K562 (cell line): ENCODE measurements around the gene NUTM1. TPM values are rescaled to one million over a fixed set of nuclear protein-coding genes. Genes with fewer than 3 reads are reported as not detected.

Experiments used
- CREM ChIP-seq: IDR thresholded peaks from 2 replicates; pipeline ENCODE4 v1.6.1; 2014; ENCODE audit warnings: antibody characterized with exemption, low read depth
- FOXK1 ChIP-seq: sonication (generic); formaldehyde crosslinking; IDR thresholded peaks from 2 replicates; pipeline ENCODE4 v1.8.0; 2022; ENCODE audit warnings: missing genetic modification reagents, mild to moderate bottlenecking, borderline replicate concordance
- HMG20B ChIP-seq: fragments of 250-450 bp; sonication (Bioruptor Pico); IDR thresholded peaks from 2 replicates; pipeline ENCODE4 v1.5.0; 2021; ENCODE audit warnings: mild to moderate bottlenecking
- IFI16 ChIP-seq: fragments of 250-450 bp; sonication (Bioruptor Pico); IDR thresholded peaks from 2 replicates; pipeline ENCODE4 v2.1.2; 2022; ENCODE audit warnings: mild to moderate bottlenecking, inconsistent platforms
- KLF1 ChIP-seq: fragments of 450-650 bp; IDR thresholded peaks from 2 replicates; pipeline ENCODE4 v1.6.1; 2016; ENCODE audit warnings: missing genetic modification characterization, missing compliant biosample characterization
- MED1 ChIP-seq: sonication (generic); formaldehyde crosslinking; IDR thresholded peaks from 2 replicates; pipeline ENCODE4 v1.8.1; 2023; ENCODE audit warnings: missing genetic modification reagents, borderline replicate concordance
- NR2C2 ChIP-seq, 2 experiments: fragments of 200-800 bp in 1 of 2; sonication (Bioruptor generic) in 1 of 2; sonication (generic) in 1 of 2; formaldehyde crosslinking in 1 of 2; IDR thresholded peaks; 2 replicates each; pipeline versions ENCODE4 v1.6.1 to v1.8.0; 2016 to 2022; ENCODE audit warnings: mild to moderate bottlenecking in 1 of 2, missing compliant biosample characterization in 1 of 2, missing genetic modification characterization in 1 of 2, missing genetic modification reagents in 1 of 2
- PTTG1 ChIP-seq: fragments of 450-650 bp; IDR thresholded peaks from 2 replicates; pipeline ENCODE4 v1.6.1; 2016; ENCODE audit warnings: low read depth, mild to moderate bottlenecking, missing genetic modification characterization, missing compliant biosample characterization
- TEAD2 ChIP-seq: fragments of 450-650 bp; IDR thresholded peaks from 2 replicates; pipeline ENCODE4 v1.6.1; 2016; ENCODE audit warnings: missing genetic modification characterization, control low read depth, missing compliant biosample characterization
- ZNF3 ChIP-seq: fragments of 250-450 bp; sonication (Bioruptor Pico); IDR thresholded peaks from 2 replicates; pipeline ENCODE4 v1.5.0; 2021; ENCODE audit warnings: mild to moderate bottlenecking, moderate library complexity
- ZSCAN29 ChIP-seq: fragments of 450-650 bp; IDR thresholded peaks from 2 replicates; pipeline ENCODE4 v1.6.1; 2017
- polyA plus RNA-seq, 8 experiments: library from polyadenylated mRNA; depleted of rRNA in 4 of 8; stranded (reverse) in 5 of 8; unstranded in 3 of 8; fragments of >200 nt; fragmentation: Nextera tagmentation in 2 of 8; fragmentation: Illumina TruSeq in 1 of 8; extraction: Ambion mirVana in 2 of 8; extraction: Trizol in 1 of 8; gene quantifications; 2 replicates each; pipeline versions ENCODE4 v1.2.1 to v1.2.3, GENCODE V29; 2011 to 2014; ENCODE audit warnings: inconsistent platforms in 1 of 8, missing spikeins in 1 of 8
- total RNA-seq, 7 experiments: library from RNA; depleted of rRNA in 6 of 7; stranded (reverse); fragments of >200 nt in 6 of 7; fragmentation: Illumina TruSeq in 2 of 7; extraction: Trizol in 2 of 7; gene quantifications; 2 replicates each; pipeline versions ENCODE4 v1.2.1 to v1.2.3, GENCODE V29; 2011 to 2021; ENCODE audit warnings: low replicate concordance in 1 of 7
- TF ChIP-seq, protein P1 (sequence below): fragments of 250-450 bp; sonication (Bioruptor Pico); IDR thresholded peaks from 2 replicates; pipeline ENCODE4 v1.8.0; 2021; ENCODE audit warnings: mild to moderate bottlenecking, moderate library complexity
- TF ChIP-seq, protein P2 (sequence below): sonication (generic); formaldehyde crosslinking; IDR thresholded peaks from 2 replicates; pipeline ENCODE4 v1.8.0; 2022; ENCODE audit warnings: missing genetic modification reagents, mild to moderate bottlenecking, moderate library complexity, borderline replicate concordance
- TF ChIP-seq, protein P3 (sequence below): sonication (generic); formaldehyde crosslinking; IDR thresholded peaks from 2 replicates; pipeline ENCODE4 v1.8.1; 2023; ENCODE audit warnings: missing genetic modification reagents, mild to moderate bottlenecking, borderline replicate concordance
- TF ChIP-seq, protein P4 (sequence below): fragments of 450-650 bp; IDR thresholded peaks from 2 replicates; pipeline ENCODE4 v1.6.1; 2016; ENCODE audit warnings: mild to moderate bottlenecking

Gene NUTM1
- total and polyA plus RNA-seq, 9 of the 15 experiments (the other 6 are each of a cell fraction or from before 2014, with no cell fraction given), result 0.01 to 0.05 (median 0.04) TPM; not detected in 4

DNA sequence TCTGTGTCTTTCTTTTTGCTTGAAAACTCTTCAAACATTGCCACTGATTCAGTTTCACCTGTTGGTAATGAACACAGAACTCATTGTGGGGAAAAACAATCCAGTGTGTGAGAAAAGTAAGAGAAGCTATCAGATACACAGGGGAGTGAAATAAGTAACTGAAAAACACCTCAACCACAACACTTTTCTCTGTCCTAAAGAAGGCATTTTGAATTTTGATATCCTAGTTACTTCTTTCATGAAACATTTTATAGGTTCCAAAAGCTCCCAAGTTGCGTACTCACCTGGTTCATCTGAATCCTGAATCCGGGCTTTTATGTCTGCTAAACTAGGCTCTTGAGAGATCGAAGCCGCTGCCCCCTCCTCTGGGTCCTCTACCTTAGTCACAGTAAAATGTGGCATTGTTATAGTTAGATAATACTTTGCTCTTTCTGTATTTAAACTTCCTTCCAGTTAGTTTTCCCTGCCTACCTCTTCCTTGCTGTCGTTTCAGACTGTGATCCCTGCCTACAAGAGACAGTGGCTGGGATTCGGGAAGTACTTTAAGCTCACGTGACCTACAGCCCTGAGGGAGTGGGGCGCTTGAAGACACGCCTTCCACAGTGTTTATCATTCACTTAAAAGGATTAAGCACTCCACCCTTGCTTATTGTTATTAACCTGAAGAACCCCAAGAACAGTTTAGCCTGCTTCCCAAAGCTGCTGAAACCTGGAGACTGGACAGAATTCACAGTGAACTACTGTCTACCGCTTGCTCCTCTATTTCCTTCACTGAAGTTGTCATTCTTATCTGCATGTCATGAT, 24.6 kb upstream of the NUTM1 start (continued):
- TF ChIP-seq, protein P1, sequence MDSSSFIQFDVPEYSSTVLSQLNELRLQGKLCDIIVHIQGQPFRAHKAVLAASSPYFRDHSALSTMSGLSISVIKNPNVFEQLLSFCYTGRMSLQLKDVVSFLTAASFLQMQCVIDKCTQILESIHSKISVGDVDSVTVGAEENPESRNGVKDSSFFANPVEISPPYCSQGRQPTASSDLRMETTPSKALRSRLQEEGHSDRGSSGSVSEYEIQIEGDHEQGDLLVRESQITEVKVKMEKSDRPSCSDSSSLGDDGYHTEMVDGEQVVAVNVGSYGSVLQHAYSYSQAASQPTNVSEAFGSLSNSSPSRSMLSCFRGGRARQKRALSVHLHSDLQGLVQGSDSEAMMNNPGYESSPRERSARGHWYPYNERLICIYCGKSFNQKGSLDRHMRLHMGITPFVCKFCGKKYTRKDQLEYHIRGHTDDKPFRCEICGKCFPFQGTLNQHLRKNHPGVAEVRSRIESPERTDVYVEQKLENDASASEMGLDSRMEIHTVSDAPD (CRISPR knock-in tag), result no peak
- no peak for TF ChIP-seq MED1 (CRISPR knock-in tag)
- TF ChIP-seq IFI16 (CRISPR knock-in tag), result no peak
- no peak for TF ChIP-seq NR2C2 (CRISPR knock-in tag; IDR thresholded peaks at IDR 0.05)
- TF ChIP-seq NR2C2 (tag; IDR thresholded peaks at IDR 0.05), result peak; percentile 46; the same call in 1 of the 2 replicates
- TF ChIP-seq ZNF3 (CRISPR knock-in tag), result no peak
- TF ChIP-seq, protein P2, sequence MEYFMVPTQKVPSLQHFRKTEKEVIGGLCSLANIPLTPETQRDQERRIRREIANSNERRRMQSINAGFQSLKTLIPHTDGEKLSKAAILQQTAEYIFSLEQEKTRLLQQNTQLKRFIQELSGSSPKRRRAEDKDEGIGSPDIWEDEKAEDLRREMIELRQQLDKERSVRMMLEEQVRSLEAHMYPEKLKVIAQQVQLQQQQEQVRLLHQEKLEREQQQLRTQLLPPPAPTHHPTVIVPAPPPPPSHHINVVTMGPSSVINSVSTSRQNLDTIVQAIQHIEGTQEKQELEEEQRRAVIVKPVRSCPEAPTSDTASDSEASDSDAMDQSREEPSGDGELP (CRISPR knock-in tag), result no peak
- TF ChIP-seq, protein P3, sequence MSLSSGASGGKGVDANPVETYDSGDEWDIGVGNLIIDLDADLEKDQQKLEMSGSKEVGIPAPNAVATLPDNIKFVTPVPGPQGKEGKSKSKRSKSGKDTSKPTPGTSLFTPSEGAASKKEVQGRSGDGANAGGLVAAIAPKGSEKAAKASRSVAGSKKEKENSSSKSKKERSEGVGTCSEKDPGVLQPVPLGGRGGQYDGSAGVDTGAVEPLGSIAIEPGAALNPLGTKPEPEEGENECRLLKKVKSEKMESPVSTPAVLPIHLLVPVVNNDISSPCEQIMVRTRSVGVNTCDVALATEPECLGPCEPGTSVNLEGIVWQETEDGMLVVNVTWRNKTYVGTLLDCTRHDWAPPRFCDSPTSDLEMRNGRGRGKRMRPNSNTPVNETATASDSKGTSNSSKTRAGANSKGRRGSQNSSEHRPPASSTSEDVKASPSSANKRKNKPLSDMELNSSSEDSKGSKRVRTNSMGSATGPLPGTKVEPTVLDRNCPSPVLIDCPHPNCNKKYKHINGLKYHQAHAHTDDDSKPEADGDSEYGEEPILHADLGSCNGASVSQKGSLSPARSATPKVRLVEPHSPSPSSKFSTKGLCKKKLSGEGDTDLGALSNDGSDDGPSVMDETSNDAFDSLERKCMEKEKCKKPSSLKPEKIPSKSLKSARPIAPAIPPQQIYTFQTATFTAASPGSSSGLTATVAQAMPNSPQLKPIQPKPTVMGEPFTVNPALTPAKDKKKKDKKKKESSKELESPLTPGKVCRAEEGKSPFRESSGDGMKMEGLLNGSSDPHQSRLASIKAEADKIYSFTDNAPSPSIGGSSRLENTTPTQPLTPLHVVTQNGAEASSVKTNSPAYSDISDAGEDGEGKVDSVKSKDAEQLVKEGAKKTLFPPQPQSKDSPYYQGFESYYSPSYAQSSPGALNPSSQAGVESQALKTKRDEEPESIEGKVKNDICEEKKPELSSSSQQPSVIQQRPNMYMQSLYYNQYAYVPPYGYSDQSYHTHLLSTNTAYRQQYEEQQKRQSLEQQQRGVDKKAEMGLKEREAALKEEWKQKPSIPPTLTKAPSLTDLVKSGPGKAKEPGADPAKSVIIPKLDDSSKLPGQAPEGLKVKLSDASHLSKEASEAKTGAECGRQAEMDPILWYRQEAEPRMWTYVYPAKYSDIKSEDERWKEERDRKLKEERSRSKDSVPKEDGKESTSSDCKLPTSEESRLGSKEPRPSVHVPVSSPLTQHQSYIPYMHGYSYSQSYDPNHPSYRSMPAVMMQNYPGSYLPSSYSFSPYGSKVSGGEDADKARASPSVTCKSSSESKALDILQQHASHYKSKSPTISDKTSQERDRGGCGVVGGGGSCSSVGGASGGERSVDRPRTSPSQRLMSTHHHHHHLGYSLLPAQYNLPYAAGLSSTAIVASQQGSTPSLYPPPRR (CRISPR knock-in tag), result no peak
- peak; percentile 31; the same call in 1 of the 2 replicates for TF ChIP-seq ZSCAN29
- TF ChIP-seq, protein P4, sequence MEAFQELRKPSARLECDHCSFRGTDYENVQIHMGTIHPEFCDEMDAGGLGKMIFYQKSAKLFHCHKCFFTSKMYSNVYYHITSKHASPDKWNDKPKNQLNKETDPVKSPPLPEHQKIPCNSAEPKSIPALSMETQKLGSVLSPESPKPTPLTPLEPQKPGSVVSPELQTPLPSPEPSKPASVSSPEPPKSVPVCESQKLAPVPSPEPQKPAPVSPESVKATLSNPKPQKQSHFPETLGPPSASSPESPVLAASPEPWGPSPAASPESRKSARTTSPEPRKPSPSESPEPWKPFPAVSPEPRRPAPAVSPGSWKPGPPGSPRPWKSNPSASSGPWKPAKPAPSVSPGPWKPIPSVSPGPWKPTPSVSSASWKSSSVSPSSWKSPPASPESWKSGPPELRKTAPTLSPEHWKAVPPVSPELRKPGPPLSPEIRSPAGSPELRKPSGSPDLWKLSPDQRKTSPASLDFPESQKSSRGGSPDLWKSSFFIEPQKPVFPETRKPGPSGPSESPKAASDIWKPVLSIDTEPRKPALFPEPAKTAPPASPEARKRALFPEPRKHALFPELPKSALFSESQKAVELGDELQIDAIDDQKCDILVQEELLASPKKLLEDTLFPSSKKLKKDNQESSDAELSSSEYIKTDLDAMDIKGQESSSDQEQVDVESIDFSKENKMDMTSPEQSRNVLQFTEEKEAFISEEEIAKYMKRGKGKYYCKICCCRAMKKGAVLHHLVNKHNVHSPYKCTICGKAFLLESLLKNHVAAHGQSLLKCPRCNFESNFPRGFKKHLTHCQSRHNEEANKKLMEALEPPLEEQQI, result no peak
- no peak for TF ChIP-seq PTTG1 (tag)
- no peak for TF ChIP-seq KLF1 (tag)
- TF ChIP-seq TEAD2, result no peak
- no peak for TF ChIP-seq HMG20B (CRISPR knock-in tag)
- TF ChIP-seq FOXK1 (CRISPR knock-in tag), result no peak
- TF ChIP-seq CREM, result 0 out of 2 replicates have a peak, but pooled peaks have one; percentile 16
